HG02763 (cell line): ENCODE results near the gene RPS2.

Source experiments
- ATAC-seq: cut with Tn5 transposase; IDR thresholded peaks from one replicate; pipeline ENCODE4 v1.9.1; 2021; ENCODE audit warnings: mild to moderate bottlenecking, moderate library complexity; ENCODE audit not compliant: unreplicated experiment

The RPS2 gene

DNA sequence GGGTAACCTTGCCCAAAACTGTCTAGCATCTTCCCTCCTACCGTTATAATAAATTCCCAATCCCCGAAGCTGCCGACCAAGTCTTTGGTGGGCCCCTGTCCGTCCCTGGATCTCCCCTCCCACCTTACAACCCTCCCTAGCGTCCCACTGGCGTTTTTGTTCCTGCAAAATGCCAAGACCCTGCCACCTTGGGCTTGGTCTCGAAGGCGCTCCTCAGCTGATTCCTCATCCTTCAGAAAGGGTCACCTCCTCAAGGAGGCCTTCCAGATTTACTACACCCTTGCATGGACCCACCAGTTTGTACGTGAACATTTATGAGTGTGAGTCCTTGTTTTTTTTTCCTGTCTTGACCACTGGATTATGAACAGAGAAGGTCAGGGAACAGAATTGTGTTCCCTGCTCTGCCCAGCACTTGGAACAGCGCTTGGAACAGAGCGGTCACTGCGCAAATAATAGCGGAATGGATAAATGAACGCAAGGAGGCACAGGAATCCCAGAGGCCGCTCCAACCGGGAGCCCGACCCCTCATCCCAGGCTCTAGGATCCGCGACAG, 18.4 kb upstream of the RPS2 start:
- ATAC-seq, result no peak

DNA sequence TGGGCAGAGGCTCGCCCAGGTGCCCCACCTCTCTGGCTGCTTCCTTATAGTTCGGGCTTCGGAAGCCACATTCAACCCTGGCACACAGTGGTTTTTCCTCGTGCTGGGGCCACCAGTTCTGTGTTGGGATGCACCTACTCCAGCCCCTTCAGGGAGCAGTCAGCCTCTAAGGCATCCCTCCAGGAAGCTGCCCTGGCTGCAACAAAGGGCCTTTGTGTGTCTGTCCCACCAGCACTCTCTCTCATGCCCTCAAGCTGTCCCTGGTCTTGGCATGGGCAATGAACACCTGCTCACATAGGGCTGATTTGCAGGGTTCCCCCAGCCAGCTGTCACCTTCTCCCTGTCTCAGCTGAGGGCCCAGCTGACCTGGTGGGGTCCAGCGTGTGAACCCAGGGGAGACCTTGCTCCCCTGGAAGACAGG, 17.4 kb upstream of the RPS2 start:
- ATAC-seq, result no peak

DNA sequence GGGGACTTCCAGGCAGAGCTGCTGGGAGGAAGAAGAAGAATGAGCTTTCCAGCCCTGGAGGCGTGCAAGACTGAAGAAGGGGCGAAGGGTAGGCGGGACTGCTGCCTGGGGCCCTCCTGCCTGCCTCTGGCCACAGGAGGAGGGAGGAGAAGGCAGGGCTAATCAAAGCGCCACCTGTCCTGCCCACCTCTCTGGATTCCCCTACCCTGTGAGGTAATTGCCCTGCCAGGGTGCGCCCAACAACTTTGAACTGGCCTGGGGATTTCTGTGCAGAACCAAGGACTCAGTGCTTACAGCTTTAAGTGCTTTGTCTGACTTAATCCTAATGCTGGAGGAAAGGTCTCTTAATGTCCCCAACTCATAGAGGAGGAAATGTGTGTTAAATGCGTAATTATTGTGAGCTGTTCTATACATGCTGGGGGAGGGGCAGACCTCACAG, 16.8 kb upstream of the RPS2 start, which contains the start of gene NOXO1:
NOXO1 (minus strand) TSS at position 72 of the 439 bp plus-strand sequence. CDS start 290 bp downstream, outside the sequence.
- ATAC-seq, result no peak

GRCh38 chr16:1980770-1981087, 16.1 kb upstream of the RPS2 start:
- no peak for ATAC-seq

- ATAC-seq, result no peak
Observed at GRCh38 chr16:1980030-1980769, 15.6 kb upstream of the RPS2 start.

DNA sequence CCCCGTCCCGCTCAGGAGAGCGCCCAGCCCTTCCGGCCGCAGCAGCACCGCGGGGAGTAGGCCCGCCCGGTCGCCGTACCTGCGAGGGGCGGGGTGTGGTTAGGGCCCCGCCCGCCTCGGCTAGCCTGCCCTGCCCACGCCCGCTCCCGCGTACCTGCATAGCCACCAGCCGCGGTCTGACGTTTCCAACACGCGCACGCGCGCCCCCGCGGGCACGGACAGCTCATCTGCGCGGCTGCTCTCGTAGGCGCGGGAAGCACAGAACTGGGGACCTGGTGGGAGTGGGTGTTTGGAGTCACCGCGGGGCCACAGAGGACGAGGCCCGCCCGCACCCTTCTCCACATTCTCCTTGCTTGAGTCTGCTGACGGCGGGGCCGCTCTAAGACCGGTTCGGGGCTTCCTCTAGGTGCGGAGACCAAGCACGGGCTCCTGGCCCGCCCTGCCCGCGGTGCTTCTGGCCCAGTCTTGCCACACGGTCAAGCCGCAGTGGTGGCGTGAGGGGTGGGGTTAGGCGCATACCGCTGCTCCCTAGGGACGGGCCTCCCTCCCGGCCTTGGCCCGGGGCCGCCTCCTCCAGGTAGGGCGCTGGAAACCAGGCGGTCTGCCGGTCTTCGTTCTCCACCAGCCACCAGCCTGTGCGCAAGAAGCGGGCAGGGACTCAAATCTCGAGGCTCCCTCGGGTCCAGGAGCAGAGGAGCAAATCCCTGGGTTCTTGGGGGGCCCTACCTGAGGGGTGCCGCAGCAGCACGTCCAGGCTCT, 14.8 kb upstream of the RPS2 start:
- no peak for ATAC-seq

- no peak for ATAC-seq
Observed at GRCh38 chr16:1978476-1979120, 14.0 kb upstream of the RPS2 start.

- no peak for ATAC-seq
Observed at GRCh38 chr16:1977875-1978268, 13.2 kb upstream of the RPS2 start.

- no peak for ATAC-seq
Observed at GRCh38 chr16:1976951-1977874, 12.6 kb upstream of the RPS2 start.

GRCh38 chr16:1976216-1976520, 11.5 kb upstream of the RPS2 start:
- no peak for ATAC-seq

- ATAC-seq, result no peak
Observed at GRCh38 chr16:1975432-1976215, 11.0 kb upstream of the RPS2 start.

GRCh38 chr16:1974157-1975070, 9.8 kb upstream of the RPS2 start:
- no peak for ATAC-seq

GRCh38 chr16:1973461-1974156, 9.0 kb upstream of the RPS2 start:
- no peak for ATAC-seq

DNA sequence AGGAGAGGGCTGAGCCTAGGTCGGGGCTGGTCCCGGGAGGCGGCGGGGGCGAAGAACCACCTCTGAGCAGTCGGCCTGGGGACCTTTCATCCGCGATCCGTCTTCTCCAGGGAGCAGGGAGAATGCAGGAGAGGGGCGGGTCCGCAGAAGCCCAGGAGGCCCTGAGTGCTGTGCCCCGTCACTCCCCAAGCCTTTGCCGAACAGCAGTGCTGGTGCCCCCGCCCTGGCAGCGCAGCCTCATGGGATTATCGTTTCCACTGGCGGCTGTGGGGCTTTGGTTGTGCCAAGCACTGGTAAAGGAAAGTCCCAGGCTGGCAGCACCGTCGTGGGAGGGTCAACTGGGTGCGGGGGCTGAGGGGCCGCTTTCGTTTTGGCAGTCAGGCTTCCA, 7.9 kb upstream of the RPS2 start:
- ATAC-seq, result peak; percentile 2

DNA sequence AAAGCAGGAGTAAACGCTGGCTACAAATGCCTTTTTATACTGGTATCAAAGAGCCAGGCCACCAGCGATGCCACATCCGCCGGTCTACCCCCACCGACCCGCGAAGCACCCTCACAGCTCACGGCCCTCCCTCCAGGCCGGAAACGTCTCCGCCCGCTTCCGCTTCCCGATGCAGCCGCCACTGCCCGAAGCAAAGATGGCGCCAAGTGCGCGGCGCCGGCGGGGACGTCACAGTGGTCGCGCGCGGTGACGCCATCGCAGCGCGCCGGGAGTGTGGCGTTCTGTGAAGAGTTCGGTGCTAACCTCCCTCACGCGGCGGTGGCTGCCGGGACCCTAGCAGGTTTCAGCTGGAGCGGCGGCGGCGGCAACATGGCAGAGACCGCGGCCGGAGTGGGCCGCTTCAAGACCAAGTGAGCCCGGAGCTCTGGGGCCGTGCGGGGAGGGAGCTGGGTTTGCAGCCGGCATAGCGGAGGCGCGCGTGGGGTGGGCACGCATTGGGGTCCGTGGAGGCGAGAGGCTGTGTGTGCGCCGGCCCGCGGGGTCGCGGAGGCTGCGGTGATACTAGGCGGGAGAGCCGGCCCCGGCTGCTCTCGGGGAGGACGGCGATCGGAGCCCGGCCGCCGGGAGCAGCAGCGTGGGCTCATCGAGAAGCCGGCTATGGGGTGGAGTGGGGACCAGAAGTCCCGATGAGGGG, 7.3 kb upstream of the RPS2 start, which contains the start of gene TBL3:
TBL3 (plus strand) TSS at position 258 of the 694 bp plus-strand sequence; CDS start at position 370, 112 bp downstream.
- peak; percentile 80 for ATAC-seq

- no peak for ATAC-seq
Observed at GRCh38 chr16:1968146-1968953, 3.7 kb upstream of the RPS2 start.

- no peak for ATAC-seq
Observed at GRCh38 chr16:1966460-1966859, 1.8 kb upstream of the RPS2 start, which contains the start of gene RNF151. RNF151 (plus strand) TSS chr16:1966856; CDS start chr16:1966882, 26 bp downstream.
